ENCODE measurements around the gene RLIM. TPM values are rescaled to one million over a fixed set of nuclear protein-coding genes. Genes with fewer than 3 reads are reported as not detected.
A peak's percentile ranks its signal among the peaks of the same experiment; 100 is the strongest.

RLIM gene
- total and polyA plus RNA-seq, 2 experiments from 2014 or later, result 6.6 to 40.1 TPM

DNA sequence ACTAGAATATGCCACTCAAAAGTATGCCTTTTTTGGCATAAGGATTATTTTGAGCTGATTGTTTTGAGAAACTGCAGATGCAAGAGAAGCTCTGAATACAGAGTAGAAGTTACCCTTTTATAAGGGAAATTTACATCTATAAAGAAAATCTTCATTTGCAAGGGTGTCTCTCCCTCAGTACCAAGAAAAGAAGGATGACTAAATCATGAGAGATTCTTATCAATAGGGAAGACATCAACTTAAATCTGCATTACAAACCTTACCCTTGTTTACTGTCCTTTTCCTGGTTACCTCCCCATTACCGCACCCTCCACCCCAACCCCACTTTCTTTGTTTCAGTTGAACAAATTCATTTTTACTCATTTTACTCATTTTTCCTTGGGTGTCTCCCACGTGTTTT is 62.5 kb downstream of the RLIM start:
- Histone ChIP-seq H3K4me2 (no peak overlapping the region), H3K27ac (ENCODE audit: low read depth) (peak overlapping the region; percentile 92; the same call in 1 of the 2 replicates), H4K20me1 (replicated peaks; ENCODE audit: insufficient read depth) (no peaks in the 10 kb centered on the region), H3F3A (replicated peaks; ENCODE audit: low read depth) (no peaks in the 10 kb centered on the region), H3K4me1 (ENCODE audit: insufficient read depth) (no peaks in the 10 kb centered on the region; the same call in 1 of the 2 replicates), H3K27me3 (ENCODE audit: insufficient read depth) (no peaks in the 10 kb centered on the region), H3K79me2 (replicated peaks; ENCODE audit: insufficient read depth) (no peaks in the 10 kb centered on the region), H3K4me3 (no peak overlapping the region; the same call in 1 of the 2 replicates), H3K9me2 (ENCODE audit: insufficient read depth) (0 out of 2 replicates have a peak, but pooled peaks cover 2% of the 10 kb centered on the region), H3K36me3 (ENCODE audit: insufficient read depth) (no peaks in the 10 kb centered on the region), H2AFZ (no peak overlapping the region)
- TF ChIP-seq EZH2phosphoT487 (IDR thresholded peaks at IDR 0.05; ENCODE audit: unreplicated experiment) (no peak), CREB1 (CRISPR knock-in tag; IDR thresholded peaks at IDR 0.05; ENCODE audit: low read depth) (no peak), ZNF114 (CRISPR knock-in tag; IDR thresholded peaks at IDR 0.05) (no peak), ZNF331 (CRISPR knock-in tag; IDR thresholded peaks at IDR 0.05; ENCODE audit: low read depth) (no peak), NANOG (IDR thresholded peaks at IDR 0.05; ENCODE audit: borderline replicate concordance) (peak; percentile 91)
- TF ChIP-seq, protein P1, sequence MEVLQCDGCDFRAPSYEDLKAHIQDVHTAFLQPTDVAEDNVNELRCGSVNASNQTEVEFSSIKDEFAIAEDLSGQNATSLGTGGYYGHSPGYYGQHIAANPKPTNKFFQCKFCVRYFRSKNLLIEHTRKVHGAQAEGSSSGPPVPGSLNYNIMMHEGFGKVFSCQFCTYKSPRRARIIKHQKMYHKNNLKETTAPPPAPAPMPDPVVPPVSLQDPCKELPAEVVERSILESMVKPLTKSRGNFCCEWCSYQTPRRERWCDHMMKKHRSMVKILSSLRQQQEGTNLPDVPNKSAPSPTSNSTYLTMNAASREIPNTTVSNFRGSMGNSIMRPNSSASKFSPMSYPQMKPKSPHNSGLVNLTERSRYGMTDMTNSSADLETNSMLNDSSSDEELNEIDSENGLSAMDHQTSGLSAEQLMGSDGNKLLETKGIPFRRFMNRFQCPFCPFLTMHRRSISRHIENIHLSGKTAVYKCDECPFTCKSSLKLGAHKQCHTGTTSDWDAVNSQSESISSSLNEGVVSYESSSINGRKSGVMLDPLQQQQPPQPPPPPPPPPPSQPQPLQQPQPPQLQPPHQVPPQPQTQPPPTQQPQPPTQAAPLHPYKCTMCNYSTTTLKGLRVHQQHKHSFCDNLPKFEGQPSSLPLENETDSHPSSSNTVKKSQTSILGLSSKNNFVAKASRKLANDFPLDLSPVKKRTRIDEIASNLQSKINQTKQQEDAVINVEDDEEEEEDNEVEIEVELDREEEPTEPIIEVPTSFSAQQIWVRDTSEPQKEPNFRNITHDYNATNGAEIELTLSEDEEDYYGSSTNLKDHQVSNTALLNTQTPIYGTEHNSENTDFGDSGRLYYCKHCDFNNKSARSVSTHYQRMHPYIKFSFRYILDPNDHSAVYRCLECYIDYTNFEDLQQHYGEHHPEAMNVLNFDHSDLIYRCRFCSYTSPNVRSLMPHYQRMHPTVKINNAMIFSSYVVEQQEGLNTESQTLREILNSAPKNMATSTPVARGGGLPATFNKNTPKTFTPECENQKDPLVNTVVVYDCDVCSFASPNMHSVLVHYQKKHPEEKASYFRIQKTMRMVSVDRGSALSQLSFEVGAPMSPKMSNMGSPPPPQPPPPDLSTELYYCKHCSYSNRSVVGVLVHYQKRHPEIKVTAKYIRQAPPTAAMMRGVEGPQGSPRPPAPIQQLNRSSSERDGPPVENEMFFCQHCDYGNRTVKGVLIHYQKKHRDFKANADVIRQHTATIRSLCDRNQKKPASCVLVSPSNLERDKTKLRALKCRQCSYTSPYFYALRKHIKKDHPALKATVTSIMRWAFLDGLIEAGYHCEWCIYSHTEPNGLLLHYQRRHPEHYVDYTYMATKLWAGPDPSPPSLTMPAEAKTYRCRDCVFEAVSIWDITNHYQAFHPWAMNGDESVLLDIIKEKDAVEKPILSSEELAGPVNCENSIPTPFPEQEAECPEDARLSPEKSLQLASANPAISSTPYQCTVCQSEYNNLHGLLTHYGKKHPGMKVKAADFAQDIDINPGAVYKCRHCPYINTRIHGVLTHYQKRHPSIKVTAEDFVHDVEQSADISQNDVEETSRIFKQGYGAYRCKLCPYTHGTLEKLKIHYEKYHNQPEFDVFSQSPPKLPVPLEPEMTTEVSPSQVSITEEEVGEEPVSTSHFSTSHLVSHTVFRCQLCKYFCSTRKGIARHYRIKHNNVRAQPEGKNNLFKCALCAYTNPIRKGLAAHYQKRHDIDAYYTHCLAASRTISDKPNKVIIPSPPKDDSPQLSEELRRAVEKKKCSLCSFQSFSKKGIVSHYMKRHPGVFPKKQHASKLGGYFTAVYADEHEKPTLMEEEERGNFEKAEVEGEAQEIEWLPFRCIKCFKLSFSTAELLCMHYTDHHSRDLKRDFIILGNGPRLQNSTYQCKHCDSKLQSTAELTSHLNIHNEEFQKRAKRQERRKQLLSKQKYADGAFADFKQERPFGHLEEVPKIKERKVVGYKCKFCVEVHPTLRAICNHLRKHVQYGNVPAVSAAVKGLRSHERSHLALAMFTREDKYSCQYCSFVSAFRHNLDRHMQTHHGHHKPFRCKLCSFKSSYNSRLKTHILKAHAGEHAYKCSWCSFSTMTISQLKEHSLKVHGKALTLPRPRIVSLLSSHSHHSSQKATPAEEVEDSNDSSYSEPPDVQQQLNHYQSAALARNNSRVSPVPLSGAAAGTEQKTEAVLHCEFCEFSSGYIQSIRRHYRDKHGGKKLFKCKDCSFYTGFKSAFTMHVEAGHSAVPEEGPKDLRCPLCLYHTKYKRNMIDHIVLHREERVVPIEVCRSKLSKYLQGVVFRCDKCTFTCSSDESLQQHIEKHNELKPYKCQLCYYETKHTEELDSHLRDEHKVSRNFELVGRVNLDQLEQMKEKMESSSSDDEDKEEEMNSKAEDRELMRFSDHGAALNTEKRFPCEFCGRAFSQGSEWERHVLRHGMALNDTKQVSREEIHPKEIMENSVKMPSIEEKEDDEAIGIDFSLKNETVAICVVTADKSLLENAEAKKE (CRISPR knock-in tag; IDR thresholded peaks at IDR 0.05), result no peak
- H3K4me3 Mint-ChIP-seq, result no peak overlapping the region
- DNase-seq (ENCODE audit: low spot score) (peak; percentile 16), ATAC-seq (peak; percentile 50; the same call in 2 of the 3 replicates)
- H3K9me3 Mint-ChIP-seq, result peaks cover 3% of the 10 kb centered on the region; the same call in 2 of the 3 replicates
- H3K27me3 Mint-ChIP-seq (ENCODE audit: insufficient read depth, low read depth, poor library complexity), result peaks cover 6% of the 10 kb centered on the region
- peaks cover 3% of the 10 kb centered on the region; the same call in 1 of the 3 replicates for H3K36me3 Mint-ChIP-seq (ENCODE audit: low read depth)
- H3K4me1 Mint-ChIP-seq, result peaks cover 5% of the 10 kb centered on the region
- H3K27ac Mint-ChIP-seq, result no peak overlapping the region; the same call in 1 of the 2 replicates

Measured in GM23338 (cell line).